Placental epithelial cell (primary cell): ENCODE results near the gene NOL4. TPM values are rescaled to one million over a fixed set of nuclear protein-coding genes. Genes with fewer than 3 reads are reported as not detected.

Experiments used
- total RNA-seq: library from RNA; depleted of rRNA; stranded (reverse); fragments of >200 nt; gene quantifications from 2 replicates; pipeline ENCODE4 v1.2.3, GENCODE V29; 2012

NOL4 gene
- 0.65 and 4.3 TPM in 2 replicates for total RNA-seq

GRCh38 chr18:34224423-34225217 is at the start of gene NOL4:
NOL4 (minus strand) TSS chr18:34224913; CDS start chr18:34223253, 1,660 bp downstream.

